ENCODE measurements around the gene SLC5A10. TPM values are rescaled to one million over a fixed set of nuclear protein-coding genes. Genes with fewer than 3 reads are reported as not detected.

SLC5A10 gene
- total RNA-seq, 2 experiments from 2014 or later, result not detected

DNA sequence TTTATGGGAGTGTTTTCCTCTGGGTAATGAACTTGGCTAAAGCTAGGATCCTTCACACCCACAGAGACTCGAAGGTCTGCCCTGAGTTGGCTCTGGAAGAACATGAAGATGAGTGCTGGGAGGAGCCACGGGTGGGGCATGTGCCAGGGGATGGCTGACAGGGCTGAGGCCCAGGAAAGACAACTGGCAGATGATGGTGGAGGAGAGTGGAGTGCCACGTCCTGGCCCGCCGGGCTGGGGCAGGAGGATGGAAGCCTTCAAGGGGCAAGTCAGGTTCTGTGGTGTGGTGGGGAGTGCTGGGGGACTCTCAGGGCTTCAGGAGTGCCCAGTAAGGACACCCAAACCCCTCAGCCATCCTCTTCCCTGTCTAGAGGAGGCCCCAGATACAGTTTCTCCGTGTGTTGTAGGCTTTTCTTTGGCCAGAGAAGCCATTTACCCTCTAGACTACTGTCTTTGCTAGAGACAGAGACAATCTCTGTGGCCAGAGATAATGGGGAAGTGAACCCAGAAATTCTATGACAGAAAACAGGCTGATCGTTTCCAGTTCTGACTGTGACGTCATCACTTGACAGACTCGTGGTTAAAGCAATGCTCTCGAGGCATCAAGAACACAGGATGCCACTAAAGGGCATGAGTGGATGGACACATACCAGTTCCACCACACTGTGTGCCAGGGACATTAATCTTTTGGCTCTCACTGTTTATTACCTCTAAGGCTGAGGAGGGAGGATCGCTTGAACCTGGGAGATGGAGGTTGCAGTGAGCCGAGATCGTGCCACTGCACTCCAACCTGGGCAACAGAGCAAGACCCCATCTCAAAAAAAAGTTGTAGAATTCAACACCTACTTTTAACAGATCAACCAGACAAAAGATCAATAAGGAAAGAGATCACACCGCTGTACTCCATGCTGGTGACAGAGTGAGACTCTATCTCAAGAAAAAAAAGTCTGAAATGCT, 18.6 kb upstream of the SLC5A10 start:
- H3K27ac ChIP-seq (ENCODE audit: low read depth in 1 of 2, low read length in 2 of 2), result no peak overlapping the region
- CTCF ChIA-PET, result interaction anchor here (0.8 to 1.1 kb wide), 2 partner anchors 16 to 28 kb away, joined by 3 read pairs; no protein-coding TSS in a partner anchor
- H3K4me1 Mint-ChIP-seq (ENCODE audit: low read depth), result peaks cover 23% of the 10 kb centered on the region

GRCh38 chr17:18937981-18938691, 13.8 kb upstream of the SLC5A10 start:
- H3K4me3 ChIP-seq (ENCODE audit: low read length), result no peak overlapping the region
- ATAC-seq (ENCODE audit: poor library complexity), result no peak
- DNase-seq, result no peak
- H3K27ac ChIP-seq (ENCODE audit: low read depth in 1 of 2, low read length in 2 of 2), result no peak overlapping the region
- POLR2A ChIA-PET, result no interaction called here
- H3K27me3 ChIP-seq (ENCODE audit: control insufficient read depth in 1 of 2, insufficient read depth in 2 of 2, low read length in 2 of 2), result no peaks in the 10 kb centered on the region
- peaks cover 5% of the 10 kb centered on the region for H3K4me1 ChIP-seq (ENCODE audit: insufficient read depth, low read length)
- CTCF ChIA-PET, result no interaction called here
- TF ChIP-seq CTCF (IDR thresholded peaks at IDR 0.05), result no peak
- Mint-ChIP-seq H3K9me3 (no peaks in the 10 kb centered on the region), H3K36me3 (ENCODE audit: low read depth) (peaks cover 3% of the 10 kb centered on the region), H3K27ac (no peak overlapping the region), H3K4me3 (no peak overlapping the region), H3K4me1 (ENCODE audit: low read depth) (peaks cover 6% of the 10 kb centered on the region), H3K27me3 (no peaks in the 10 kb centered on the region)
- intact Hi-C loops (cut with DNase I, micrococcal nuclease), result no loop called here
- H3K9me3 ChIP-seq (ENCODE audit: control insufficient read depth in 1 of 2, insufficient read depth in 1 of 2, low read length in 2 of 2), result no peaks in the 10 kb centered on the region
- no peaks in the 10 kb centered on the region for H3K36me3 ChIP-seq (ENCODE audit: insufficient read depth, low read length)

More for the DNA sequence above, 18.6 kb upstream of the SLC5A10 start:
- no peaks in the 10 kb centered on the region for H3K9me3 ChIP-seq (ENCODE audit: control insufficient read depth in 1 of 2, insufficient read depth in 1 of 2, low read length in 2 of 2)
- H3K27me3 ChIP-seq (ENCODE audit: control insufficient read depth in 1 of 2, insufficient read depth in 2 of 2, low read length in 2 of 2), result no peaks in the 10 kb centered on the region
- peaks cover 17% of the 10 kb centered on the region for H3K4me1 ChIP-seq (ENCODE audit: insufficient read depth, low read length)
- H3K36me3 Mint-ChIP-seq (ENCODE audit: low read depth), result peaks cover 45% of the 10 kb centered on the region
- ATAC-seq (ENCODE audit: poor library complexity) (no peak), DNase-seq (peak in 2 of 14 experiments; percentile 15 to 38)
- H3K4me3 ChIP-seq (ENCODE audit: low read length), result no peak overlapping the region
- POLR2A ChIA-PET, result interaction anchor here (1.0 kb wide), 1 partner anchor 22 kb away, joined by 4 read pairs; no protein-coding TSS in a partner anchor
- H3K27me3 Mint-ChIP-seq, result no peaks in the 10 kb centered on the region
- H3K4me3 Mint-ChIP-seq, result no peak overlapping the region
- H3K27ac Mint-ChIP-seq, result peak overlapping the region; percentile 57
- no peaks in the 10 kb centered on the region for H3K9me3 Mint-ChIP-seq
- intact Hi-C loops (cut with DNase I, micrococcal nuclease), result no loop called here
- no peak for TF ChIP-seq CTCF (IDR thresholded peaks at IDR 0.05)
- H3K36me3 ChIP-seq (ENCODE audit: insufficient read depth, low read length), result peaks cover 28% of the 10 kb centered on the region

- H3K4me3 ChIP-seq (ENCODE audit: low read length), result no peak overlapping the region
- Mint-ChIP-seq H3K27ac (no peak overlapping the region), H3K4me3 (no peak overlapping the region), H3K27me3 (no peaks in the 10 kb centered on the region), H3K36me3 (ENCODE audit: low read depth) (no peaks in the 10 kb centered on the region), H3K4me1 (ENCODE audit: low read depth) (peaks cover under 1% of the 10 kb centered on the region), H3K9me3 (no peaks in the 10 kb centered on the region)
- no peak for ATAC-seq (ENCODE audit: poor library complexity)
- CTCF ChIA-PET, result no interaction called here
- no peaks in the 10 kb centered on the region for H3K9me3 ChIP-seq (ENCODE audit: control insufficient read depth in 1 of 2, insufficient read depth in 1 of 2, low read length in 2 of 2)
- H3K27ac ChIP-seq (ENCODE audit: low read depth in 1 of 2, low read length in 2 of 2), result no peak overlapping the region
- DNase-seq, result no peak
- intact Hi-C loops (cut with DNase I, micrococcal nuclease), result no loop called here
- H3K36me3 ChIP-seq (ENCODE audit: insufficient read depth, low read length), result no peaks in the 10 kb centered on the region
- H3K27me3 ChIP-seq (ENCODE audit: control insufficient read depth in 1 of 2, insufficient read depth in 2 of 2, low read length in 2 of 2), result no peaks in the 10 kb centered on the region
- TF ChIP-seq CTCF (IDR thresholded peaks at IDR 0.05), result no peak
- no peaks in the 10 kb centered on the region for H3K4me1 ChIP-seq (ENCODE audit: insufficient read depth, low read length)
- POLR2A ChIA-PET, result no interaction called here
These were observed 13.3 kb upstream of the SLC5A10 start for GRCh38 chr17:18938692-18939023.
